GM12801 (cell line): ENCODE results near the gene BAK1.

Source experiments
- CTCF ChIP-seq: IDR thresholded peaks from one replicate; pipeline ENCODE4 v1.5.1; 2011; ENCODE audit warnings: control low read depth; ENCODE audit not compliant: insufficient read length; ENCODE audit errors: extremely low read depth

Gene BAK1

GRCh38 chr6:33587529-33587928 is 7.5 kb upstream of the BAK1 start:
- no peak for TF ChIP-seq CTCF

GRCh38 chr6:33586108-33586640 is 6.1 kb upstream of the BAK1 start:
- TF ChIP-seq CTCF, result no peak

GRCh38 chr6:33585403-33586107 is 5.5 kb upstream of the BAK1 start:
- no peak for TF ChIP-seq CTCF

- no peak for TF ChIP-seq CTCF
Observed at GRCh38 chr6:33584700-33585402, 4.8 kb upstream of the BAK1 start.

- TF ChIP-seq CTCF, result no peak
Observed at GRCh38 chr6:33583591-33584155, 3.6 kb upstream of the BAK1 start.

- TF ChIP-seq CTCF, result no peak
Observed at GRCh38 chr6:33581186-33581585, 1.1 kb upstream of the BAK1 start.

GRCh38 chr6:33578588-33579011 is 1.5 kb downstream of the BAK1 start:
- TF ChIP-seq CTCF, result no peak
